HG03378 (cell line): ENCODE data around the gene PXK.
A peak's percentile ranks its signal among the peaks of the same experiment; 100 is the strongest.
"Not testable (repeated sequence)": the region's sequence is repeated elsewhere in the genome, so short reads cannot be mapped to it uniquely, and the experiment has no call there.

Experiments
- ATAC-seq: cut with Tn5 transposase; IDR thresholded peaks from one replicate; pipeline ENCODE4 v1.9.1; 2021; ENCODE audit warnings: mild to moderate bottlenecking, moderate library complexity; ENCODE audit not compliant: unreplicated experiment

The PXK gene

DNA sequence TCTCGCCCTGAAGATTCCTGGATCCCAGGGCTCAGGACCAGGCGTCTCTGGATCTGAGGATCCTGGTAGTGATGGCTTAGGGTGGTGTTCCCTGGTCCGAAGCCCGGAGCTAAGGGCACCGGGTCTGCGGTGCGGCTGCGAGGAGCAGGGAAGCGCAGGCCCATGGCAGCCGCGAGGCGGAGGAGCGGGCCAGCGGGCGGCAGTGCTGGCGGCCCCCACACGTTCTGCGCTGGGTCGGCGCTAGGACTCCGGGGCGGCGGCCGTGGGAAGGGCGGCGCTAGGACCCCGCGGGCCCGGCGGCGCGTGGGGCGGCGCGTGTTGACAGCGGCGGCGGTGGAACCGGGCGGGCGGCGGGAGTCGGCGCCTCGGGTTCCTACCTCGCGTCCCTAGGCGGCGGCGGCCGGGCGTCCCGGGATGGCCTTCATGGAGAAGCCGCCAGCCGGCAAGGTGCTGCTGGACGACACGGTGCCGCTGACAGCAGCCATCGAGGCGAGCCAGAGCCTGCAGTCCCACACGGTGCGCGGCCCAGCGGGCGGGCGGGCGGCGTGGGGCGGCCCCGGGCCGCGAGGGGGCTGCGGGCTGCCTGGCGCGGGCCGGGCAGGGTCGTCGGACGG, at the start of gene PXK:
TSS of gene PXK (plus strand) at position 318 of the 614 bp plus-strand sequence. CDS start at position 415, 97 bp downstream.
- ATAC-seq = peak; percentile 60

DNA sequence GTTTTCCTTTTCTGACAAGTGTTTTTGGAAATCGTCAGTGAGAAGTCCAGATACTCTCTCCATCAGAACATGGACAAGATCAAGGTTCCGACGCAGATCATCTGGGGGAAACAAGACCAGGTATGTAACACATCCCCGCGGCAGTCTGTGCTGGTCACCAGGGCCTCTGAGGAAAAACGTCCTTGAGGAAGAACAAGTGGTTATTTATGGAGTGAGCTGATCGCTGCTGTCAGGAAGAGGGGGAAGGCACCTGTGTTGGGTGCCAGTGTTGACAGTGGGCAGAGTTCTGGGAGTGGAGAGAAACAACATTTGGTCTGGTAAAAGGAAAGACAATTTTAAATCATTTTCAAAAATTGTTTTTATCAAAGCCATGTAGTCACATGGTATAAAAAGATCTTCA, 47.4 kb upstream of the PXK start:
- ATAC-seq = no peak

DNA sequence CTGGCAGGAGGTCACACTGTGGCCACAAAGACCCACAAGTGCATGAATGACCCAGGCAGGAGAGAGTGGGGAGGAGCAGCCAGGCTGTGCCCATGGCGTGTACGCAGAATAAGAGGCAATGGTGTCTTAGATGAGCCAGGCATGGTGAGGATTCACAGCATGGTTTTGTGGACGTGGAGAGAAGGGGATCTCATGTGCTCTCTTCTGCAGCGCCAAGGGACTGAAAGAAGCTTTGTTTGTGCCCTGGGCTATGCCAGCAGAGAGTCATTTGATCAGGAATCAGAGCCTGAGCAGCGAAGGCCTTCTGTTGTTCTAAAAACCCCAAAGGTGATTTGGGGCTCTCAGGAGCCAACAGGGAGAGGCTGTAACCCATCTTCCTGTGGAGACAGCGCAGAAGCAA, 45.3 kb upstream of the PXK start:
- ATAC-seq = no peak

DNA sequence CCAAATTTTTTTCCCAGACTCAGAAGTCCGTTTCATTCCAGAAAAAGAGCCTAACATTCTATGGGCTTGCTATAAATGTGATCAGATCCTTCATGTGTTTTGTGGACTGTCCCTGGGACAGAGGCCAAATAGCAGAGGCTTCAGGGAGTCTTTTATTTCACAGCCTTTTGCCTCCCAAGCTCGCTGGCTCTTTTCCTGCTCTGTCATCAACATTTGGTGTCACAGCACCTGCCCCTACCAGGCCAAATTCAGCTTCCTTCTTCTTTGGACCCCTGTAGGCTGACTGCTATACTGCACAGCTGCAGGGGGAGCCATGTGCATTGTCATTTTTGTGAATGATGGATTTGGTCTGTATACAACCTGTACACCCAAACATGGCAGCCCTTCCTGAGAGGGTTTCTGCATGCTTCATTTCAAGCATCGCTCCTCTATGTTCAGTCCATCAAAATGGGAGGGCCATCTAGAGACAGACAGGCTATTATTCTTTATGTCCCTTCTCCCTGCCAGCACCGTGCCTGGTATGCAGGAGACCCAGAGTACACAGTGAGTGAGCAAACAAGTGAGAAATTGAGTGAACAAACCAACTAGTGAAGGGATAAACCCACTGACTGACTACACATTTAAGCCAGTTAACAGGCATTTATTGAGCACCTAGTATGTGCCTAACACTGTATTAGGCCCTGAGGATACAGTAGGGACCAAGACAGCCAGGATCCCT, 44.5 kb upstream of the PXK start:
- no peak for ATAC-seq

DNA sequence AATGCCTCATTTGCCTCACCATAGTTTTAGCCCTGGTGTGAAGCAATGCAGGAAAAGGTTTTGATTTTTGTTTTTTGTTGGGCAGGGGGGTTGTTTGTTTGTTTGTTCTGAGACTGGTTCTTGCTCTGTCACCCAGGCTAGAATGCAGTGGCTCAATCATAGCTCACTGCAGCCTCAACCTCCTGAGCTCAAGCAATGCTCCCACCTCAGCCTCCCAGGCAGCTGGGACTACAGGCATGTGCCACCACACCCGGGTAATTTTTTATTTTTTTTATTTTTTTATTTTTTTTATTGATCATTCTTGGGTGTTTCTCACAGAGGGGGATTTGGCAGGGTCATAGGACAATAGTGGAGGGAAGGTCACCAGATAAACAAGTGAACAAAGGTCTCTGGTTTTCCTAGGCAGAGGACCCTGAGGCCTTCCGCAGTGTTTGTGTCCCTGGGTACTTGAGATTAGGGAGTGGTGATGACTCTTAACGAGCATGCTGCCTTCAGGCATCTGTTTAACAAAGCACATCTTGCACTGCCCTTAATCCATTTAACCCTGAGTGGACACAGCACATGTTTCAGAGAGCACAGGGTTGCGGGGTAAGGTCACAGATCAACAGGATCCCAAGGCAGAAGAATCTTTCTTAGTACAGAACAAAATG, 43.6 kb upstream of the PXK start:
- ATAC-seq = not testable (repeated sequence)

DNA sequence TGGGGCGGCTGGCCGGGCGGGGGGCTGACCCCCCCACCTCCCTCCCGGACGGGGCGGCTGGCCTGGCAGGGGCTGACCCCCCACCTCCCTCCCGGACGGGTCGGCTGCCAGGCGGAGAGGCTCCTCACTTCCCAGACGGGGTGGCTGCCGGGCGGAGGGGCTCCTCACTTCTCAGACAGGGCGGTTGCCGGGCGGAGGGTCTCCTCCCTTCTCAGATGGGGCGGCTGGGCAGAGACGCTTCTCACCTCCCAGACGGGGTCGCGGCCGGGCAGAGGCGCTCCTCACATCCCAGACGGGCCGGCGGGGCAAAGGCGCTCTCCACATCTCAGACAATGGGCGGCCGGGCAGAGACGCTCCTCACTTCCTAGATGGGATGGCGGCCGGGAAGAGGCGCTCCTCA, 42.2 kb upstream of the PXK start:
- not testable (repeated sequence) for ATAC-seq

DNA sequence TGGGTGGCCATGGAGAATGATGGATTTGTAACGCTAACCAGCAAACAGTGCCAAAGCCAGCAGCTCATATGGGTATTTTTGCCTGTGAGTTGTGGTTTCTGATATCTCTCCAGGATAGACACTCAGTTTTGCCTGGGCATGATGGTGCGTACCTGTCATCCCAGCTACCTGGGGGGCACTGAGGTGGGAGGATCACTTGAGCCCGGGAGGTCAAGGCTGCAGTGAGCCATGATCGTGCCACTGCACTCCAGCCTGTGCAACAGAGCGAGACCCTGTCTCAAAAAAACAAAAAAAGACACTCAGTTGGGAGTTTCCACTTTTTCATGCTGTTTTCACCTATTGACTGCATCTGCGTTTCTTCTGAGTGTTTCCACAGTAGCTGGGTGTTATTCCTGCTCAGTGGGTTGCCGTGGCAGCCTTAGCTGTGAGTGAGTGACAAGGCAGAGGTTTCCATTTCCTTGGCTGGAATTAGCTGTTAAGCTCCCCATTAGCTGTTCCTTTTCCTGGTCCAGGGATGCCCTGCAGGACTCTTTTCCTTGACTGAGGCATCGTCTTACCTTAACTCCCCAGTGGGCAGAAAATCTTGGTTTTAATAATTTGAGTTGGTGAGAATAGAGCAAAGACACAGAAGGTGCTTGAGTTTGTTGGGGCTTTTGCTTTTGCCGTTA, 40.9 kb upstream of the PXK start:
- no peak for ATAC-seq

DNA sequence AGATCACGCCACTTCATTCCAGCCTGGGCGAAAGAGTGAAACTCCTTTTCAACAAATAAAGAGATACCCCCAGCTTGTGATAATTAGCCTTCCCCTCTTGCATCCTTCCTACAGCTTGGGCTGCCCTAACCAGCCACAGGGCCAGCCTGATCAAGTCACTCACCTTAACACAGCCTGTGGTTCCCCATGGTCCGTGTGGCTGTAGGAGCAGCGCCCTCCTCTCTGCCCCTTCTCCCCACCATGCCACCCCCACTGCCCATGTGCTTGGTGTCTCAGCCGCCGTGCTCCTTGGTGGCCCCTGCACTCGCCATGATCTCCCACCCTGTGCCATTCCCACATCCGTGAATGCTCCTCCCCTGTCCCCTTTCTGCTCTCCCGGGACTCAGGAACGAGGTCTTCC, 39.8 kb upstream of the PXK start:
- no peak for ATAC-seq

DNA sequence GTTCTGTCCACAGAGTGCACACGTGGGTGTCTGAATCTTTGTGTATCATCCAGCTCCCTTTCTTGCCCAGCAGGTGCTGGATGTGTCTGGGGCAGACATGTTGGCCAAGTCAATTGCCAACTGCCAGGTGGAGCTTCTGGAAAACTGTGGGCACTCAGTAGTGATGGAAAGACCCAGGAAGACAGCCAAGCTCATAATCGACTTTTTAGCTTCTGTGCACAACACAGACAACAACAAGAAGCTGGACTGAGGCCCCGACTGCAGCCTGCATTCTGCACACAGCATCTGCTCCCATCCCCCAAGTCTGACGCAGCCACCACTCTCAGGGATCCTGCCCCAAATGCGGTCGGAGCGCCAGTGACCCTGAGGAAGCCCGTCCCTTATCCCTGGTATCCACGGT, 39.2 kb upstream of the PXK start:
- ATAC-seq = no peak

DNA sequence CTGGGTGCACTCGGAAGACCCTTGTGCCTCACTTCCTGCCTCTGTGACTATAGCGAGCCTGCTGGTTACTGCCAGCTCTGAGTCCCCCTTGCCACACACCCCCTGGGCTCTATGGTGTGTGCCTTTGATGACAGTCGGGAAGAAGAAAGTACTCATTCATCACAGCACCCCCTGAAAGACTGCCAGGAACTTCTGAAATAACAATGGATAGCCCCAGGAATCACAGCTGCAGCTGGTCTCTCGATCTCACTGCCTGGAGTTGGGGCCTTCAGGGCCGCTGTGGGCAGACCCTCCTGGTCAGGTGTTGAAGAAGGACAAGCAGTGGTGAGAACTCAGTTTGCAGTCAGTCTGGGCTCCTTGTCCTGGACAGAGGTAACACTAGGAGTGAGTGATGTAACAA, 36.4 kb upstream of the PXK start:
- no peak for ATAC-seq

DNA sequence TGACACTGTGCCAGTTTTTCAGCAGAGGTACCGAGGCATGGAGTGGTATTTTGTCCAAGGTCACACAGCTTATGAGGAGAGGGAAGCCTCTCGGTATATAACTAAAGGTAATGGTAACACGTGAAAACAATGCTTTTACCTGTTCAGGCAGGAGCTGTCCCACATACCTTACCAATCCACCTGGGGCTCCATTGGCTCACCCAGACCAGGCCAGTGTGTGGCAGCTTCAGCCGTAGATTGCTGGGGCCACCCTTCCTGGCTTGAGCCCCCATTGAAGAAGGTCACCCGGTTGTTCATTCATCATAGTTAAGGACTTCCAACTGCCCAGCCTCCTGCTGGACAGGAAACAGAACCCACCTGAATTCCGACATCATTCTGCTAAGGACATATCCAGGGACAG, 35.8 kb upstream of the PXK start:
- no peak for ATAC-seq

DNA sequence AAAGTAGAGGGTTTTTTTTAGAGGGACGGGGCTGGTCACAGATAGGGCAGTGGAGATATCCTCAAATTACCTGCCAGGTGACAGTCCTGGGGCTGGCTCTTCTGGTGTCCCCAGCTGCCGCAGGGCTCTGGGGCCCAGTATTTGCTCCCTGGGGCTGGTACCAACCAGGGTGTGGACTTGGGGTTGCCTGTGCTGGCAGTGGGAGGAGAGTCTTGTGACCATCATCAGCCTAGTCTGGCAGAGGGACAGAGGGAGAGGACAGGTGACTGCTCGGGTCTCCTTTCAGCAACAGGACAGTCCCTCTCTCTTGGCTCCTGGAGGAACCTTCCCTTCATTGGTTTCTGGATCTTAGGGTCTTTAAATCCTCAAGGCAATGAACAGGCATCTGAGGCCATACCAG, 34.5 kb upstream of the PXK start:
- no peak for ATAC-seq

DNA sequence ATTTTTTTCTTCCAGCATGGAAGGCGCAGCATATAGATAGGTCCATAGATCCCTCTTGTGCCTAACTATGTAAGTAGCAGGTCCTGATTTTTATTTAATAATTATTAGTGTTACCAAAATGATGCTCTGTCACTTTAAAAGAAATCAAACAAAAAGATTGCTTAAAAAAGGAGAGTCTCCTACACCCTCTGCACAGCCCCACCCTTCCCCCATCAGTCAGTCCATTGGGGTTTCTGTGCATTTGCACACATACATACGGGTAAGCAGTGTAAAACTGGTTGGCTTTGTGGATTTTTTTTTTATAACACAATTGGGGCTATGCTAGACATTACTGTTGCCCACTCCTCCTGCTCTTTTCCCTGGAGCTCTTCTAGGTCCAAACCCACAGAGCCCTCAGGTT, 33.6 kb upstream of the PXK start:
- no peak for ATAC-seq

DNA sequence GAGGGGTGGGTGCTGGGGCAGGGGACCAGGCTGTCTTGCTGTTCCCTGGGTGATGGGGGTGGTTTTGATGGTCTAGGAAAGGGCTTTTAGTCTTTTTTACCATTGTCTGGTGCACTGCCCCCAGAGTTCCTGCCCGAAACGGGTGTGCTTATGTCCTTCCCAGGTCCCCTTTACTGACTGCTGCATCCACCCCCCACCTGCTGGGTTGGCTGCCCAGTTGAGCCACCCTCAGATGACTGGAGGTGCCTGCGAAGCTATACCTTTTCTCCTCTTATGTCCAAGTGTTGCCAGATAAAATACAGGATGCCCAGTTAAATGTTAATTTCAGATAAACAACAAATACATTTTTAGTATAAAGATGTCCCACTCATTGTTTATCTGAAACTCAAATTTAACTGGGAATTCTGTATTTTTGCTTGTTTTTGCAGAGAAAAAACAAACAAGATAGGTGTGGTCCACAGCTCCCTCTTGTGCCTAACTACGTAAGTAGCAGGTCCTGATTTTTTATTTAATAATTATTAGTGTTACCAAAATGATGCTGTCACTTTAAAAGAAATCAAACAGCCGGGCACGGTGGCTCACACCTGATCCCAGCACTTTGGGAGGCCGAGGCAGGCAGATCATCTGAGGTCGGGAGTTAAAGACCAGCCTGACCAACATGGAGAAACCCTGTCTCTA, 32.7 kb upstream of the PXK start:
- no peak for ATAC-seq

DNA sequence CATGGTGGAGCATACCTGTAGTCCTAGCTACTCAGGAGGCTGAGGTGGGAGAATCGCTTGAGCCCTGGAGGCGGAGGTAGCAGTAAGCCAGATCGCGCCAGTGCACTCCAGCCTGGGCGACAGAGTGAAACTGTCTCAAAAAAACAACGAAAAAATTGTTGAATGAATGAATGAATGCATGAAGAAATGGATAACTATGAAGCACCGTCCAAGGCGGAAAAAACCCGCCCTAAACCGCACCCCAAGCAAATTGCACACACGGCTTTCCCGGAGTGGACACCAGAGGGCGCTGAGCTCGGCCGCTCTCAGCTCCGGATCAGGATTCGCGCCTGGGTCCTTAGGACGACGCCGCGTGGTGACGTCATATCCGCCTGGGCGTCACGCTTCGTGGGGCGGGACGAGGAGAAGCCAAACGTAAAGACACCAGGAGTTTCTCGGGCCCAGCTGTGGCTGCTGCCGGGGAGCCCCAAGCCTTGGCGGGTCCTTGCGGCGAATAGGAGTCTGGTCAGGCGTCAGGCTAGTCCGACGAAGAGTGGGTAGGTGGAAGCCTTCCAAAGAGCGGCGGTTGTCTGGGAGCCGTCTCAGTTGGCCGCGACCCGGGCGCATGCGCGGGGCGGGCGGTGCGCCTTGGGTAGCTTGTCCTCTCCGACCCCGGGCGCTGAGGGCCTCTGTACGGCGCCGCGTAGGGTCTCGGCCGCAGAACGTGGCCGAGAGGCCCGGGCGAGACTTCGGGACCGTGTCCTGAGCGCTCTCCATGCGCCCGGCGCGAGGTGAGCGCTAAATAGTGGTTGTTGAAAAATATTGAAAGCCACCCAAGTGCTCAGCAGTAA, 26.6 kb upstream of the PXK start, which contains the start of the genes HTD2 and RPP14:
TSS of gene HTD2 (plus strand) at position 639 of the 830 bp plus-strand sequence. CDS start 11,094 bp downstream, outside the sequence.
TSS of gene RPP14 (plus strand) at position 364 of the 830 bp plus-strand sequence. CDS start 4,085 bp downstream, outside the sequence.
- ATAC-seq = peak; percentile 86

DNA sequence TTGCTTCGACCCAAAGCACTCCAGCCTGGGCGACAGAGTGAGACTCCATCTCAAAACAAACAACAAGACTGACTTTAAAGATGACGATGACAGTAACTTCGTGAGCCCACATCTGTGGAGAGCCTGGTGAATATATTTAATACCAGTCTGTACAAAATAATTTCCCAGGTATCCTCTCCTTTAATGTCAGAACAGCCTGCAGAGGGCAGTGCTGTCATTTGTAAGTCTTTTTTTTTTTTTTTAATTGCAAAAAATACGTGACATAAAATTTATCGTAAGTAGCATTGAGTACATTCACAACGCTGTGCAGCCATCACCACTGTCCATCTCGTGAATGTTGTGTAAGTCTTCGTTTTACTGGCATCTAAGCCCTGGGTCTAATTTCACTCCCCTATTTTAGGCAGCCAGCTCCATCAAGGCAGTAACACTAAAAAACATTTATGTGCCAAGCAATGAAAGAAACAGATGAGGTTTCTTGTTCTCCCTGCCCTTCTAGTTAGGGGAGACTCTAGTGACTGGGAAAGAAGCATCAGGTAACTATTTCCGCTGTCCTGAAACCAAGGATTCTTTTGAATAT, 25.0 kb upstream of the PXK start:
- no peak for ATAC-seq

DNA sequence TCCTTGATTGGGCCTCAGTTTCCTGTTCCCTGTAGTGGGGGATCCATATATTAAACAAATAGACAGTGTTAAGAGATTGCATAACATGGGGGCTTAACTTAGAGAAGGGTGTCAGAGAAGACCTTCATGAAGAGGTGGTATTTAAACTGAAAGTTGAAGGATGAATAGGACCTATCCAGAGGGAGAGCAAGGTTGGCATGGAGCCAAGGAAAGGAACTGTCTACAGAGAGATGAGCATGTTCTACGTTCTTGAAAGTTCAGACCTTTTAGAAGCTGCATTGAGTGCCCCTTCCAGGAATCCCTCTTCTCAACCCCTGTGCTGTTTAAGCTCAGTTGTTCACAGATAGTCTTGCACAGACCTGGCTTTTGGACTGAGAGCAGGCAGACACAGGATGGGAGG, 24.0 kb upstream of the PXK start:
- ATAC-seq = no peak

DNA sequence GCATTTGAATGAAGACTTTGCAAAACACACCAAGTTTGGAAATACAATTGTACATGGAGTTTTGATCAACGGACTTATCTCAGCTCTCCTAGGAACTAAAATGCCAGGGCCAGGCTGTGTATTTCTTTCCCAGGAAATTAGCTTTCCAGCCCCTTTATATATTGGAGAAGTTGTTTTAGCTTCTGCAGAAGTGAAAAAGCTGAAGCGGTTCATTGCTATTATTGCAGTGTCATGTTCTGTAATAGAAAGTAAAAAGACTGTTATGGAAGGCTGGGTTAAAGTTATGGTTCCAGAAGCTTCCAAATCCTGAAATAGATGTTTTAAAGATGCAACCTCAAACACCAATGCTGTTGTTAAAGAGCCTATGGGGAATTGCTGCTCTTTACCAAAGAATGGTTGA, 14.9 kb upstream of the PXK start:
- no peak for ATAC-seq

DNA sequence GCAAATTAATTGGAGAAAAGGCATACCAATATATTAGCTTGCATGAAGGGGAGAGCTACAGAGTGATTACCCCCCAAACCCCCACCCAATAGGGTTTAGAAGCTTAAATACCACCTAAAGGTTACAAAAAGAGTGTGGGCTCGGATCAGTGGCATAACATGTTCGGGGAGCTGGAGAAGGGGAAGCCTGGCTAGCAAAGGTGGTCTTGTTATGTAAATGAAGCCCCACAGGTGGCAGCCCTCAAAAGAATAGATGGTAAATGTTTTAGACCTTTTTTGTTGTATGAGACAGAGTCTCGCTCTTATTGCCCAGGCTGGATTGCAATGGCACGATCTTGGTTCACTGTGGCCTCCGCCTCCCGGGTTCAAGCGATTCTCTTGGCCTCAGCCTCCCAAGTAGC, 10.9 kb upstream of the PXK start:
- ATAC-seq = no peak

DNA sequence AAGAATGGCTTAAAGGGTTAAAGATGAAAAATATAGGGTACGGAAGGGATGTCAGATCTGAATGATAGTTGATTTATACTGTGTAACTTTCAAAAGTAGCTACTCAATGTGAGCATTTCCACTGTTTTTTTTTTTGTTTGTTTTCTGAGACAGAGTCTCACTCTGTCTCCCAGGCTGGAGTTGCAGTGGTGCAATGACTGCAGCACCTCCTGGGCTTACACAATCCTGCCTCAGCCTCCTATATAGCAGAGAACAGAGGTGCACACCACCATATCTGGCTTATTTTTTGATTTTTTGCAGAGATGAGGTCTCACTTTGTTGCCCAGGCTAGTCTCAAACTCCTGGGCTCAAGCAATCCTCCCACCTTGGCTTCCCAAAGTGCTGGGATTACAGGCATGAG, 9.9 kb upstream of the PXK start:
- ATAC-seq = no peak
